ENCODE data around the gene SLC30A3.

Gene SLC30A3

GRCh38 chr2:27236136-27236535 lies 26.7 kb downstream of the SLC30A3 start:
- TF ChIP-seq POLR2AphosphoS5 (IDR thresholded peaks at IDR 0.05; ENCODE audit: low read depth, low read length) (no peak), REST (IDR thresholded peaks at IDR 0.05; ENCODE audit: insufficient read depth in 1 of 2, low read depth in 2 of 2, low read length in 2 of 2) (no peak), TAF1 (IDR thresholded peaks at IDR 0.05; ENCODE audit: borderline replicate concordance, insufficient read depth, low read length) (no peak), FOXP2 (optimal IDR thresholded peaks at IDR 0.05; ENCODE audit: borderline replicate concordance, extremely low read depth, extremely low read length, insufficient read depth) (no peak), SIN3A (IDR thresholded peaks at IDR 0.05; ENCODE audit: borderline replicate concordance, insufficient read depth, low read length) (no peak)

DNA sequence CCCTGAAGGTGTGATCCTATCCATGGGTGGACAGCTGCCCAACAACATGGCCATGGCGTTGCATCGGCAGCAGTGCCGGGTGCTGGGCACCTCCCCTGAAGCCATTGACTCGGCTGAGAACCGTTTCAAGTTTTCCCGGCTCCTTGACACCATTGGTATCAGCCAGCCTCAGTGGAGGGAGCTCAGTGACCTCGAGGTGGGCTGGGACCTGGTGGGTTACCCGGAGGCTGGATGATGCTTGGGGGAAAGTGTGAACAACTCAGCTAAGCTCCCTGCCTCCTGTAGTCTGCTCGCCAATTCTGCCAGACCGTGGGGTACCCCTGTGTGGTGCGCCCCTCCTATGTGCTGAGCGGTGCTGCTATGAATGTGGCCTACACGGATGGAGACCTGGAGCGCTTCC lies 29.5 kb downstream of the SLC30A3 start:
- TF ChIP-seq SIN3A (IDR thresholded peaks at IDR 0.05; ENCODE audit: borderline replicate concordance, insufficient read depth, low read length) (no peak), POLR2AphosphoS5 (IDR thresholded peaks at IDR 0.05; ENCODE audit: low read depth, low read length) (no peak), FOXP2 (optimal IDR thresholded peaks at IDR 0.05; ENCODE audit: borderline replicate concordance, extremely low read depth, extremely low read length, insufficient read depth) (no peak), TAF1 (IDR thresholded peaks at IDR 0.05; ENCODE audit: borderline replicate concordance, insufficient read depth, low read length) (no peak), REST (IDR thresholded peaks at IDR 0.05; ENCODE audit: insufficient read depth in 1 of 2, low read depth in 2 of 2, low read length in 2 of 2) (no peak)

GRCh38 chr2:27231921-27232320 lies 30.9 kb downstream of the SLC30A3 start:
- TF ChIP-seq FOXP2 (optimal IDR thresholded peaks at IDR 0.05; ENCODE audit: borderline replicate concordance, extremely low read depth, extremely low read length, insufficient read depth): no peak
- TF ChIP-seq REST (IDR thresholded peaks at IDR 0.05; ENCODE audit: insufficient read depth in 1 of 2, low read depth in 2 of 2, low read length in 2 of 2): no peak
- TF ChIP-seq POLR2AphosphoS5 (IDR thresholded peaks at IDR 0.05; ENCODE audit: low read depth, low read length): no peak

- TF ChIP-seq SIN3A (IDR thresholded peaks at IDR 0.05; ENCODE audit: borderline replicate concordance, insufficient read depth, low read length) (no peak), FOXP2 (optimal IDR thresholded peaks at IDR 0.05; ENCODE audit: borderline replicate concordance, extremely low read depth, extremely low read length, insufficient read depth) (no peak), POLR2AphosphoS5 (IDR thresholded peaks at IDR 0.05; ENCODE audit: low read depth, low read length) (no peak), REST (IDR thresholded peaks at IDR 0.05; ENCODE audit: insufficient read depth in 1 of 2, low read depth in 2 of 2, low read length in 2 of 2) (no peak), TAF1 (IDR thresholded peaks at IDR 0.05; ENCODE audit: borderline replicate concordance, insufficient read depth, low read length) (no peak)
Observed at GRCh38 chr2:27227501-27227900, 35.3 kb downstream of the SLC30A3 start.

- TF ChIP-seq REST (IDR thresholded peaks at IDR 0.05; ENCODE audit: insufficient read depth in 1 of 2, low read depth in 2 of 2, low read length in 2 of 2) (no peak), SIN3A (IDR thresholded peaks at IDR 0.05; ENCODE audit: borderline replicate concordance, insufficient read depth, low read length) (no peak), TAF1 (IDR thresholded peaks at IDR 0.05; ENCODE audit: borderline replicate concordance, insufficient read depth, low read length) (no peak), FOXP2 (optimal IDR thresholded peaks at IDR 0.05; ENCODE audit: borderline replicate concordance, extremely low read depth, extremely low read length, insufficient read depth) (no peak), POLR2AphosphoS5 (IDR thresholded peaks at IDR 0.05; ENCODE audit: low read depth, low read length) (no peak)
Observed at GRCh38 chr2:27225526-27225925, 37.3 kb downstream of the SLC30A3 start.

Data from PFSK-1 (cell line).